HepG2 (cell line): ENCODE data around the gene SUSD6. TPM values are rescaled to one million over a fixed set of nuclear protein-coding genes. Genes with fewer than 3 reads are reported as not detected.

Experiments used
- ASH2L ChIP-seq: fragments of 300-600, 200-600 bp; sonication (generic); IDR thresholded peaks from 2 replicates; pipeline ENCODE4 v1.7.0; 2017; ENCODE audit warnings: low read depth, mild to moderate bottlenecking, moderate library complexity, mixed read lengths, low read length; ENCODE audit not compliant: insufficient read length
- BHLHE40 ChIP-seq: IDR thresholded peaks from 2 replicates; pipeline ENCODE4 v1.6.1; 2011; ENCODE audit warnings: low read length, improper control_type of control experiment
- GMEB1 ChIP-seq: sonication (generic); formaldehyde crosslinking; IDR thresholded peaks from 2 replicates; pipeline ENCODE4 v1.5.1; 2020; ENCODE audit warnings: missing genetic modification reagents, mild to moderate bottlenecking, borderline replicate concordance
- HNRNPL ChIP-seq: fragments of 200-400 bp; formaldehyde crosslinking; IDR thresholded peaks from 2 replicates; pipeline ENCODE4 v1.6.1; 2017; ENCODE audit warnings: mild to moderate bottlenecking, low read depth, low read length
- IKZF4 ChIP-seq: sonication (generic); formaldehyde crosslinking; IDR thresholded peaks from 2 replicates; pipeline ENCODE4 v1.5.1; 2020; ENCODE audit warnings: borderline replicate concordance, mild to moderate bottlenecking, low read depth, missing genetic modification reagents; ENCODE audit errors: not compliant biosample characterization
- IKZF5 ChIP-seq: IDR thresholded peaks from 2 replicates; pipeline ENCODE4 v1.6.1; 2018; ENCODE audit warnings: missing genetic modification reagents, mild to moderate bottlenecking, missing compliant biosample characterization
- MAF1 ChIP-seq: sonication (generic); formaldehyde crosslinking; IDR thresholded peaks from 2 replicates; pipeline ENCODE4 v1.5.0; 2020; ENCODE audit warnings: missing genetic modification reagents, borderline replicate concordance
- MBNL3 ChIP-seq: fragments of 250-450 bp; sonication (Bioruptor Pico); conservative IDR thresholded peaks from 2 replicates; pipeline ENCODE4 v1.8.0; 2022; ENCODE audit warnings: mild to moderate bottlenecking, inconsistent platforms
- MTF2 ChIP-seq: sonication (generic); formaldehyde crosslinking; IDR thresholded peaks from 2 replicates; pipeline ENCODE4 v1.5.0; 2020; ENCODE audit warnings: missing genetic modification reagents, borderline replicate concordance
- MYPOP ChIP-seq: sonication (generic); formaldehyde crosslinking; IDR thresholded peaks from 2 replicates; pipeline ENCODE4 v1.8.1; 2023; ENCODE audit warnings: mild to moderate bottlenecking, moderate library complexity, missing genetic modification reagents
- NCOA5 ChIP-seq: sonication (generic); formaldehyde crosslinking; IDR thresholded peaks from 2 replicates; pipeline ENCODE4 v1.4.0; 2020; ENCODE audit warnings: missing genetic modification reagents
- ZBTB20 ChIP-seq: sonication (generic); formaldehyde crosslinking; IDR thresholded peaks from 2 replicates; pipeline ENCODE4 v1.8.1; 2023; ENCODE audit warnings: missing genetic modification reagents, low read depth, mild to moderate bottlenecking, borderline replicate concordance
- ZBTB7A ChIP-seq: sonication (generic); formaldehyde crosslinking; IDR thresholded peaks from 2 replicates; pipeline ENCODE4 v1.8.0; 2022; ENCODE audit warnings: mild to moderate bottlenecking, missing genetic modification reagents
- ZNF567 ChIP-seq: sonication (generic); formaldehyde crosslinking; IDR thresholded peaks from 2 replicates; pipeline ENCODE4 v1.8.1; 2023; ENCODE audit warnings: mild to moderate bottlenecking, missing genetic modification reagents, borderline replicate concordance
- ZNF616 ChIP-seq: sonication (generic); formaldehyde crosslinking; IDR thresholded peaks from 2 replicates; pipeline ENCODE4 v1.5.0; 2020; ENCODE audit warnings: low read depth, mild to moderate bottlenecking, missing genetic modification reagents
- ZNF777 ChIP-seq: sonication (generic); formaldehyde crosslinking; IDR thresholded peaks from 2 replicates; pipeline ENCODE4 v1.4.0; 2020; ENCODE audit warnings: missing genetic modification reagents
- polyA plus RNA-seq, 8 experiments: library from polyadenylated mRNA; depleted of rRNA in 3 of 8; stranded (reverse) in 7 of 8; unstranded in 1 of 8; fragments of >200 nt; fragmentation: Illumina TruSeq in 4 of 8; extraction: Trizol in 4 of 8; gene quantifications; 2 replicates each; pipeline versions ENCODE4 v1.2.1 to v1.2.3, GENCODE V29; 2011 to 2016; ENCODE audit warnings: low read depth in 4 of 8, missing spikeins in 1 of 8, mixed read lengths in 1 of 8; ENCODE audit not compliant: insufficient read depth in 1 of 8
- total RNA-seq, 5 experiments: library from RNA; depleted of rRNA; stranded (reverse); fragments of >200 nt; fragmentation: Illumina TruSeq; extraction: Trizol; gene quantifications; 2 replicates each; pipeline ENCODE4 v1.2.3, GENCODE V29; 2016; ENCODE audit warnings: low read depth in 1 of 5
- TF ChIP-seq, protein P1 (sequence below): sonication (generic); formaldehyde crosslinking; IDR thresholded peaks from 2 replicates; pipeline ENCODE4 v1.8.0; 2022; ENCODE audit warnings: mild to moderate bottlenecking, missing genetic modification reagents, borderline replicate concordance
- TF ChIP-seq, protein P2 (sequence below): sonication (generic); IDR thresholded peaks from 2 replicates; pipeline ENCODE4 v1.6.1; 2016; ENCODE audit warnings: low read depth, borderline replicate concordance
- TF ChIP-seq, protein P3 (sequence below): sonication (generic); formaldehyde crosslinking; IDR thresholded peaks from 2 replicates; pipeline ENCODE4 v1.4.0; 2020; ENCODE audit warnings: missing genetic modification reagents

Gene SUSD6
- total and polyA plus RNA-seq, 2 of the 13 experiments (the other 11 are each of a cell fraction or from before 2014, with no cell fraction given): 7.2 to 7.4 TPM

- TF ChIP-seq GMEB1 (CRISPR knock-in tag) (no peak), ZNF777 (CRISPR knock-in tag) (no peak), HNRNPL (no peak), ZNF567 (CRISPR knock-in tag) (no peak), ASH2L (no peak), ZBTB7A (CRISPR knock-in tag) (no peak), MTF2 (CRISPR knock-in tag) (no peak), ZNF616 (CRISPR knock-in tag) (no peak), ZBTB20 (no peak), MYPOP (CRISPR knock-in tag) (no peak), MAF1 (CRISPR knock-in tag) (no peak), MBNL3 (no peak), BHLHE40 (no peak), IKZF5 (peak; percentile 40; the same call in 1 of the 2 replicates), NCOA5 (CRISPR knock-in tag) (no peak), IKZF4 (CRISPR knock-in tag) (no peak)
- TF ChIP-seq, protein P1, sequence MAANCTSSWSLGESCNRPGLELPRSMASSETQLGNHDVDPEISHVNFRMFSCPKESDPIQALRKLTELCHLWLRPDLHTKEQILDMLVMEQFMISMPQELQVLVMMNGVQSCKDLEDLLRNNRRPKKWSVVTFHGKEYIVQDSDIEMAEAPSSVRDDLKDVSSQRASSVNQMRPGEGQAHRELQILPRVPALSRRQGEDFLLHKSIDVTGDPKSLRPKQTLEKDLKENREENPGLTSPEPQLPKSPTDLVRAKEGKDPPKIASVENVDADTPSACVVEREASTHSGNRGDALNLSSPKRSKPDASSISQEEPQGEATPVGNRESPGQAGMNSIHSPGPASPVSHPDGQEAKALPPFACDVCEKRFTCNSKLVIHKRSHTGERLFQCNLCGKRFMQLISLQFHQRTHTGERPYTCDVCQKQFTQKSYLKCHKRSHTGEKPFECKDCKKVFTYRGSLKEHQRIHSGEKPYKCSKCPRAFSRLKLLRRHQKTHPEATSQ (CRISPR knock-in tag): no peak
- TF ChIP-seq, protein P2, sequence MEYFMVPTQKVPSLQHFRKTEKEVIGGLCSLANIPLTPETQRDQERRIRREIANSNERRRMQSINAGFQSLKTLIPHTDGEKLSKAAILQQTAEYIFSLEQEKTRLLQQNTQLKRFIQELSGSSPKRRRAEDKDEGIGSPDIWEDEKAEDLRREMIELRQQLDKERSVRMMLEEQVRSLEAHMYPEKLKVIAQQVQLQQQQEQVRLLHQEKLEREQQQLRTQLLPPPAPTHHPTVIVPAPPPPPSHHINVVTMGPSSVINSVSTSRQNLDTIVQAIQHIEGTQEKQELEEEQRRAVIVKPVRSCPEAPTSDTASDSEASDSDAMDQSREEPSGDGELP: peak; percentile 97
- TF ChIP-seq, protein P3, sequence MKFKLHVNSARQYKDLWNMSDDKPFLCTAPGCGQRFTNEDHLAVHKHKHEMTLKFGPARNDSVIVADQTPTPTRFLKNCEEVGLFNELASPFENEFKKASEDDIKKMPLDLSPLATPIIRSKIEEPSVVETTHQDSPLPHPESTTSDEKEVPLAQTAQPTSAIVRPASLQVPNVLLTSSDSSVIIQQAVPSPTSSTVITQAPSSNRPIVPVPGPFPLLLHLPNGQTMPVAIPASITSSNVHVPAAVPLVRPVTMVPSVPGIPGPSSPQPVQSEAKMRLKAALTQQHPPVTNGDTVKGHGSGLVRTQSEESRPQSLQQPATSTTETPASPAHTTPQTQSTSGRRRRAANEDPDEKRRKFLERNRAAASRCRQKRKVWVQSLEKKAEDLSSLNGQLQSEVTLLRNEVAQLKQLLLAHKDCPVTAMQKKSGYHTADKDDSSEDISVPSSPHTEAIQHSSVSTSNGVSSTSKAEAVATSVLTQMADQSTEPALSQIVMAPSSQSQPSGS: no peak
These were observed 82.7 kb downstream of the SUSD6 start (continued) for GRCh38 chr14:69693801-69694729.
